Measurements from ENCODE around the gene RNF10. TPM values are rescaled to one million over a fixed set of nuclear protein-coding genes. Genes with fewer than 3 reads are reported as not detected.

RNF10 gene
- total RNA-seq, 2 donors from 2014 or later, result 98.0 to 165 TPM

GRCh38 chr12:120544691-120545090 lies 10.5 kb downstream of the RNF10 start:
- ATAC-seq (ENCODE audit: insufficient number of reproducible peaks, low FRiP score, low read depth), result no peak
- no peak for DNase-seq (ENCODE audit: low spot score)
- H3K36me3 ChIP-seq, result peaks cover 34% of the 10 kb centered on the region
- H3K9me3 ChIP-seq, result no peaks in the 10 kb centered on the region
- H3K4me1 ChIP-seq (ENCODE audit: control insufficient read depth in 1 of 2, low read depth in 2 of 2), result peaks cover 16 to 49% of the 10 kb centered on the region in 2 donors
- H3K27ac ChIP-seq, result no peak overlapping the region
- no peaks in the 10 kb centered on the region for H3K27me3 ChIP-seq (replicated peaks; ENCODE audit: insufficient read depth)
- no peak overlapping the region for H3K4me3 ChIP-seq
- TF ChIP-seq CTCF (IDR thresholded peaks at IDR 0.05), result no peak

GRCh38 chr12:120546050-120546386 lies 11.9 kb downstream of the RNF10 start:
- ATAC-seq (ENCODE audit: insufficient number of reproducible peaks, low FRiP score, low read depth) (no peak), DNase-seq (ENCODE audit: low spot score) (no peak)
- Histone ChIP-seq H3K4me3 (no peak overlapping the region), H3K27me3 (replicated peaks; ENCODE audit: insufficient read depth) (no peaks in the 10 kb centered on the region), H3K4me1 (ENCODE audit: control insufficient read depth in 1 of 2, low read depth in 2 of 2) (peaks cover 10 to 36% of the 10 kb centered on the region in 2 donors), H3K27ac (no peak overlapping the region), H3K9me3 (no peaks in the 10 kb centered on the region), H3K36me3 (peaks cover 34% of the 10 kb centered on the region)
- TF ChIP-seq CTCF (IDR thresholded peaks at IDR 0.05), result no peak

- Histone ChIP-seq H3K4me3 (no peak overlapping the region), H3K27me3 (replicated peaks; ENCODE audit: insufficient read depth) (no peaks in the 10 kb centered on the region), H3K27ac (peak overlapping the region; percentile 20 to 22), H3K4me1 (ENCODE audit: control insufficient read depth in 1 of 2, low read depth in 2 of 2) (peaks cover 4 to 17% of the 10 kb centered on the region in 2 donors), H3K9me3 (no peaks in the 10 kb centered on the region), H3K36me3 (peaks cover 41% of the 10 kb centered on the region)
- ATAC-seq (ENCODE audit: insufficient number of reproducible peaks, low FRiP score, low read depth) (no peak), DNase-seq (ENCODE audit: low spot score) (no peak)
- TF ChIP-seq CTCF (IDR thresholded peaks at IDR 0.05), result no peak
Observed at GRCh38 chr12:120554678-120555077, 20.5 kb downstream of the RNF10 start.

GRCh38 chr12:120557589-120557988 lies 23.4 kb downstream of the RNF10 start:
- H3K9me3 ChIP-seq, result no peaks in the 10 kb centered on the region
- DNase-seq (ENCODE audit: low spot score) (no peak), ATAC-seq (ENCODE audit: insufficient number of reproducible peaks, low FRiP score, low read depth) (no peak)
- H3K4me3 ChIP-seq, result no peak overlapping the region
- no peaks in the 10 kb centered on the region for H3K27me3 ChIP-seq (replicated peaks; ENCODE audit: insufficient read depth)
- no peak for TF ChIP-seq CTCF (IDR thresholded peaks at IDR 0.05)
- peaks cover 0 to 11% of the 10 kb centered on the region in 2 donors for H3K4me1 ChIP-seq (ENCODE audit: control insufficient read depth in 1 of 2, low read depth in 2 of 2)
- H3K36me3 ChIP-seq, result peaks cover 62% of the 10 kb centered on the region
- no peak overlapping the region for H3K27ac ChIP-seq

- no peak for TF ChIP-seq CTCF (IDR thresholded peaks at IDR 0.05)
- no peaks in the 10 kb centered on the region for H3K4me1 ChIP-seq (ENCODE audit: control insufficient read depth in 1 of 2, low read depth in 2 of 2)
- ATAC-seq (ENCODE audit: insufficient number of reproducible peaks, low FRiP score, low read depth) (no peak), DNase-seq (ENCODE audit: low spot score) (no peak)
- H3K9me3 ChIP-seq, result no peaks in the 10 kb centered on the region
- H3K4me3 ChIP-seq, result no peak overlapping the region
- H3K27ac ChIP-seq, result no peak overlapping the region
- H3K27me3 ChIP-seq (replicated peaks; ENCODE audit: insufficient read depth), result no peaks in the 10 kb centered on the region
- H3K36me3 ChIP-seq, result peaks cover 83% of the 10 kb centered on the region
Observed at GRCh38 chr12:120562906-120563305, 28.8 kb downstream of the RNF10 start.

Measured in thoracic aorta (tissue), 2 donors.